HG02623 (cell line): ENCODE data around the gene CSNK1E.

ENCODE experiments used
- ATAC-seq: cut with Tn5 transposase; IDR thresholded peaks from one replicate; pipeline ENCODE4 v1.9.1; 2021; ENCODE audit warnings: moderate library complexity; ENCODE audit not compliant: unreplicated experiment

The CSNK1E gene

GRCh38 chr22:38250643-38251340 is 66.4 kb downstream of the CSNK1E start:
- ATAC-seq: no peak

GRCh38 chr22:38249803-38250642 is 67.2 kb downstream of the CSNK1E start:
- ATAC-seq: no peak

GRCh38 chr22:38249301-38249700 is 67.9 kb downstream of the CSNK1E start:
- no peak for ATAC-seq

GRCh38 chr22:38248280-38248679 is 69.0 kb downstream of the CSNK1E start:
- no peak for ATAC-seq

- no peak for ATAC-seq
These were observed 69.5 kb downstream of the CSNK1E start for GRCh38 chr22:38247713-38248112.

GRCh38 chr22:38246692-38247091 is 70.5 kb downstream of the CSNK1E start:
- no peak for ATAC-seq

GRCh38 chr22:38246046-38246658 is 71.1 kb downstream of the CSNK1E start:
- ATAC-seq: no peak

- ATAC-seq: no peak
These were observed 73.1 kb downstream of the CSNK1E start for GRCh38 chr22:38244106-38244505.

GRCh38 chr22:38243007-38243765 is 74.0 kb downstream of the CSNK1E start:
- ATAC-seq: no peak

- no peak for ATAC-seq
These were observed 76.4 kb downstream of the CSNK1E start for GRCh38 chr22:38240734-38241252.
